GM12891 (cell line): ENCODE data around the gene CYB5R4.

ENCODE experiments used
- PAX5 ChIP-seq: IDR thresholded peaks from 2 replicates; pipeline ENCODE4 v1.6.1; 2011; ENCODE audit warnings: low read length, moderate library complexity, mild to moderate bottlenecking; ENCODE audit not compliant: insufficient read depth, severe bottlenecking
- POLR2A ChIP-seq: IDR thresholded peaks from 2 replicates; pipeline ENCODE4 v1.6.1; 2011; ENCODE audit warnings: low read depth, low read length, control low read depth
- POLR2AphosphoS5 ChIP-seq: IDR thresholded peaks from 2 replicates; pipeline ENCODE4 v1.6.1; 2011; ENCODE audit warnings: low read depth, low read length, control low read depth
- POU2F2 ChIP-seq: IDR thresholded peaks from 2 replicates; pipeline ENCODE4 v1.6.1; 2011; ENCODE audit warnings: low read depth, mild to moderate bottlenecking, control low read depth, low read length, moderate library complexity
- SPI1 ChIP-seq: IDR thresholded peaks from 2 replicates; pipeline ENCODE4 v1.6.1; 2011; ENCODE audit warnings: low read depth, low read length, control low read depth
- TAF1 ChIP-seq: IDR thresholded peaks from 2 replicates; pipeline ENCODE4 v1.6.1; 2011; ENCODE audit warnings: low read depth, low read length, control low read depth

DNA sequence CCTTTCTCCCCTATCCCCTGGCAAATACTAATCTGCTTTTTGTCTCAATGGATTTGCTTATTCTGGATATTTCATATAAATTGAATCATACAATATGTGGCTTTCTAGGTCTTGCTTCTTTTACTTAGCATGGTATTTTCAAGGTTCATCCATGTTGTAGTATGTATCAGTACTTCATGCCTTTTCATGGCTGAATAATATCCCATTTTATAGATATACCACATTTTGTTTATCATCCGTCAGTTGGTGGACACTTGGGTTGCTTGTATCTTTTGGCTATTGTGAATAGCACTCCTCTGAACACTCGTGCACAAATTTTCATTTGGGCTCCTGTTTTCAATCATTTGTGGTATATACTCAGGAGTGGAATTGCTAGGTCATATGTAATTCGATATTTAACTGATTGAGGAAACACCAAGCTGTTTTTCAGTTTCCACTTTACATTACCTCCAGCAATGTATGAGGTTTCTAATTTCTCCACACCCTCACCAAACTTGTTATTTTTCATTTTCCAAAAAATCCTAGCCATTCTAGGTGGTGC, 36.8 kb upstream of the CYB5R4 start:
- no peak for TF ChIP-seq POLR2A
- TF ChIP-seq POLR2AphosphoS5, result no peak
- no peak for TF ChIP-seq TAF1
- TF ChIP-seq SPI1, result no peak
- no peak for TF ChIP-seq POU2F2
- no peak for TF ChIP-seq PAX5
